Stomach (tissue), 4 donors: ENCODE measurements around the gene DNMT3B.

Experiments used
- CTCF ChIP-seq, 7 experiments: fragments of 450-650 bp in 4 of 7; fragments of 200-600 bp in 3 of 7; sonication (generic) in 3 of 7; IDR thresholded peaks; one replicate each; pipeline ENCODE4 v1.5.1; 2016 to 2019; ENCODE audit warnings: antibody characterized with exemption in 7 of 7, control low read depth in 2 of 7, mild to moderate bottlenecking in 1 of 7
- EP300 ChIP-seq: sonication (generic); formaldehyde crosslinking; IDR thresholded peaks from one replicate; pipeline ENCODE4 v1.6.1; 2017; ENCODE audit warnings: antibody characterized with exemption
- POLR2A ChIP-seq, 4 donors: fragments of 450-650 bp; IDR thresholded peaks; one replicate each; pipeline ENCODE4 v1.6.1; 2016; ENCODE audit warnings: antibody characterized with exemption in 4 of 4, control low read depth in 2 of 4, mild to moderate bottlenecking in 1 of 4, moderate library complexity in 1 of 4

GRCh38 chr20:32823737-32824588 is 61.8 kb downstream of the DNMT3B start:
- TF ChIP-seq CTCF (IDR thresholded peaks at IDR 0.05) (no peak), POLR2A (IDR thresholded peaks at IDR 0.05) (no peak), EP300 (no peak)
